HG02759 (cell line): ENCODE results near the gene DENND10.
"Not testable (repeated sequence)": the region's sequence is repeated elsewhere in the genome, so short reads cannot be mapped to it uniquely, and the experiment has no call there.

Experiments
- ATAC-seq: cut with Tn5 transposase; IDR thresholded peaks from one replicate; pipeline ENCODE4 v1.9.1; 2021; ENCODE audit warnings: mild to moderate bottlenecking, moderate library complexity; ENCODE audit not compliant: unreplicated experiment

DENND10 gene

GRCh38 chr10:119098576-119098975 lies 5.3 kb upstream of the DENND10 start:
- no peak for ATAC-seq

- no peak for ATAC-seq
These were observed 3.3 kb upstream of the DENND10 start for GRCh38 chr10:119100434-119101238.

GRCh38 chr10:119101366-119102098 lies 2.4 kb upstream of the DENND10 start:
- no peak for ATAC-seq

- no peak for ATAC-seq
These were observed 541 bp upstream of the DENND10 start for GRCh38 chr10:119103241-119103902.

GRCh38 chr10:119104654-119105015 lies 722 bp downstream of the DENND10 start:
- no peak for ATAC-seq

- no peak for ATAC-seq
These were observed 1.2 kb downstream of the DENND10 start for GRCh38 chr10:119105155-119105554.

- not testable (repeated sequence) for ATAC-seq
These were observed 2.0 kb downstream of the DENND10 start for GRCh38 chr10:119105899-119106298.

GRCh38 chr10:119107106-119107505 lies 3.2 kb downstream of the DENND10 start:
- not testable (repeated sequence) for ATAC-seq

DNA sequence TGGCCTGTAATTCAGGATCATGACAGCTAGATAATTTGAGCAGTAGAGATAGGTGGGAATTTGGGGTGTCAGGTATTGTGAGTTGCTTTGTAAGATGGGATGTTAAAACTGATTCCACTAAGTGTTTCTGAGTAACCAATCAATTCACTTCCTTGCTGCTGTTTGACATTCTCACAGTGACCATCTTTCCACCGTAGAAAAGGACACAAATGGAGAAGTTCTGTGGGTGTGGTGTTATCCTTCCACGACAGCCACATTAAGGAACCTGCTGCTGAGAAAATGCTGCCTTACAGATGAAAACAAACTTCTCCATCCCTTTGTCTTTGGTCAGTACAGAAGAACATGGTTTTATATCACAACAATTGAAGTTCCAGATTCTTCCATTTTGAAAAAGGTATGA lies 3.9 kb downstream of the DENND10 start:
- not testable (repeated sequence) for ATAC-seq

DNA sequence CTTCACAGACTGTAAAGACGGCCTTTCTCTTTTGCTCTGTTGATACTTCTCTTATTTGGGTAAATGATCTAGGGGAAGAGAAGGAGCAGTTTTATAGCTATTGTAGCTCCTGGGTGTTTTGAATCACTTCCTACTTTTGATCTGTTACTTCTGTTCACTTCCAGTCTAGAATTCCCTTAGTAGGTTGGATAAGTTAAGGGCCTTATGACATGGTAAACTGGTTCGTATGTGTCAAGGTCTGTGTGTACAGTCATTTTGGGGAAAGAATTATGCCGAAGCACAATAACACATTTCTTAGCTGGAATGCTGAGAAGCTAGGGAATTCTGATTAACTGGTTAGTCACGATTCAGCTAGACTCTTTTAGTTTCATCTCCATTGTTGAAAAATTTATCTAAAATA lies 8.1 kb downstream of the DENND10 start:
- ATAC-seq, result no peak

- ATAC-seq, result no peak
These were observed 10.1 kb downstream of the DENND10 start for GRCh38 chr10:119113751-119114732.

GRCh38 chr10:119115926-119116325 lies 12.0 kb downstream of the DENND10 start:
- no peak for ATAC-seq

GRCh38 chr10:119116326-119116951 lies 12.5 kb downstream of the DENND10 start:
- ATAC-seq, result no peak

DNA sequence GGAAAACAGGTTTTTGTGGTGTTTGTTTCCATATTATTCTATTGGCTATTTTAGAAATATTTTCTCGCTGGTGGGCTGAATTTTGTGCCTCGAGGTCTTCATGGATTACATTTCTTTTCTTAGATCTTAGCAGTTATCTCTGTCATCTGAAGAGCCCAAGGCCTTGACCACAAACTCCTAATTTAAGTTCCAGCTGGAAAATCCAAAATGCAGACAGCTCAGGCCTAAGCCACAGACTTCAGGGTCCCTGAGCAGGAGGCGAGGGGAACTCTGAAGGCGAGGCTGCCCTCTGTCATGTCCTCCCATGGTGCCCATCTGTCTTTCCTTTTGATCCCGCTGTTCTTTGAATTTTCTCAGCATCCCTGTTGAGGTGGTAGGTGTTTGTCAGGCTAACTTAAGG lies 14.3 kb downstream of the DENND10 start:
- ATAC-seq, result no peak

GRCh38 chr10:119119400-119119799 lies 15.5 kb downstream of the DENND10 start:
- no peak for ATAC-seq

GRCh38 chr10:119120413-119120867 lies 16.5 kb downstream of the DENND10 start:
- ATAC-seq, result peak; percentile 87

GRCh38 chr10:119120875-119121274 lies 17.0 kb downstream of the DENND10 start:
- ATAC-seq, result no peak

DNA sequence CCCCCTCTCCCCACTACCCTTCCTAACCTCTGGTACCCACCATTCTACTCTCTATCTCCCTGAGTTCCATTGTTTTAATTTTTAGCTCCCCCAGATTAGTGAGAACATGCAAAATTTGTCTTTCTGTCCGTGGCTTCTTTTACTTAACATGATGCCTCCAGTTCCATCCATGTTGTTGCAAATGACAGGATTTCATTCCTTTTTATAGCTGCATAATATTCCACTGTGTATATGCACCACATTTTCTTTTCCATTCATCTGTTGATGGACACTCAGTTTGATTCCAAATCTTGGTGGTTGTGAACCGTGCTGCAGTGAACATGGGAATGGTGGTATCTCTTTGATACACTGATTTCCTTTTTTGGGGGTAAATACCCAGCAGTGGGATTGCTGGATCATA lies 22.0 kb downstream of the DENND10 start:
- no peak for ATAC-seq

- ATAC-seq, result no peak
These were observed 25.8 kb downstream of the DENND10 start for GRCh38 chr10:119129721-119130120.
